K562 treated with DMSO at 1 percent for 24 hours (cell line): ENCODE results near the gene GTF3A. TPM values are rescaled to one million over a fixed set of nuclear protein-coding genes. Genes with fewer than 3 reads are reported as not detected.

Experiments used
- total RNA-seq: library from RNA; unstranded; fragments of 300-600 nt; gene quantifications from 2 replicates; pipeline ENCODE4 v1.2.3, GENCODE V29; 2022; ENCODE audit warnings: low read depth; ENCODE audit not compliant: insufficient read depth

Gene GTF3A
- total RNA-seq = 77.5 and 80.1 TPM in 2 replicates

DNA sequence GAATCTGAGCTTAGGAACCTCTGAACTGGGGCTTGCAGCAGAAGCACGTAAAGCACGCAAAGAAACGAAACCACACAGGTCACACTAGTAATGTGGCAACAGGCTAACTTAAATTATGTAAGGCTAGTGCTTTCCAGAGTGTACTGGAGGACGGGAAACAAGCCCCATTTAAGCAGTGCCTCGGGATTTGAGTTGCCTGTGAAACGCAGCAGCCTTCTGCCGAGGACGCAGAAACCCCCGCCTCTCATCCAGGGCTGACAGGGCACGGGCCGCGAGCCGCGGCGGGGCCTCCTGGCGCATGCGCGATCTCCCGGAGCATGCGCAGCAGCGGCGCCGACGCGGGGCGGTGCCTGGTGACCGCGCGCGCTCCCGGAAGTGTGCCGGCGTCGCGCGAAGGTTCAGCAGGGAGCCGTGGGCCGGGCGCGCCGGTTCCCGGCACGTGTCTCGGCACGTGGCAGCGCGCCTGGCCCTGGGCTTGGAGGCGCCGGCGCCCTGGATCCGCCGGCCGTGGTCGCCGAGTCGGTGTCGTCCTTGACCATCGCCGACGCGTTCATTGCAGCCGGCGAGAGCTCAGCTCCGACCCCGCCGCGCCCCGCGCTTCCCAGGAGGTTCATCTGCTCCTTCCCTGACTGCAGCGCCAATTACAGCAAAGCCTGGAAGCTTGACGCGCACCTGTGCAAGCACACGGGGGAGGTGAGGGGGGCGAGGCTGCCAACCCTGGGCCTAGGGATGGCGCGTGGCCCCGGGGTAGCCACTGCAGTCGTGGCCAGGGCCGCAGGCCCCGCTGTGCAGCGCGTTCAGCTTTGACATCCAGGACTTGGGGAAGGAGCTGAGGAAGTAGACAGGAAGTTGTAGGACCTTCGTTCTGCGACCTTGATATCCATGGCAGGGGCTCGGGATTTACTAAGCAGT, at the start of gene GTF3A:
TSS of gene GTF3A (plus strand) at position 374 of the 912 bp plus-strand sequence.

DNA sequence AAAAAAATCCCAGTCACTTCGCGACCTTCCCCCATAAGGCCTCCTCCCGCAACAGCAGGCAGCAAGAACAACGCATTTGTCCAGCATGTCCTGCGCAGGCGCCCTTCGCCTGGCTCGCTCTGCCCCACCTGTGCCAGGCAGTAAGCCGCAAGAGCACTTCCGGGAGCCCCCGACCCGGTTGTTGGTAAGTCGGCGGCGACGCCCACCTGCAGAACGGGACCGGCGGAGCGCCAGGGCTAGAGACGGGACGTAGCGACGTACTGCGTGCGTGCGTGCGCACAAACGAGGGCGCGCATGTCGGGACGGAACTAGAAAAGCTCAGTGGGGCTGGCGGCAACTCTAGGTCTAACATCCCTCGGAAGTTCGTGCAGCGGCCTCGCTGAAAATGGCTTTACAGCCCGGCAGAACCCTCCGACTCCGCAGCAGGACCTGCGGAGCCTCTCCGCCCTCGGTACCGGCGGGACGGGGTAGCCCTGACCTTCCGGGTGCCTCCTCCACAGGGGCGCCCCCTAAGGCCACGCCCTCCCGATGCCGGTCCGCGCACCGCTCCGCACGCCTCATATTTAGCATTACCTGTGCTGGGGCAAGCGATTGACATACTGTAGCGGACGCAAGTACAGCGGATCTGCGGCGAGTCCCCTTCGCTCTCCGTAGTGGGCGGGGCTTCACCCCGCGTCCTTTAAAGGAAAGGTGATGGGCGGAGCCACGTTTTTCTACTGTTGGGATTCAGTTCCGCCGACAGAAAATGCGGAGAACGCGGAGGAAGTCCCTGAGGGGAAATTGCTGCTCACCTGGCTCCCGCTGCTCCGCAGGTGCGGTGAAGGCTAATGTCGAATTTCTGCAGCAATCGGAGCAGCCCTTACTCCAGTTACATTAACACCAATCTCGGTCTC, 25.8 kb downstream of the GTF3A start, which contains the start of gene MTIF3:
TSS of gene MTIF3 (minus strand) at position 629 of the 893 bp plus-strand sequence. CDS start 10,116 bp downstream, outside the sequence.

Other genes with a start within 250 kb of the GTF3A start
- 1,322 and 1,326 TPM in 2 replicates for gene RPL21, start 173.1 kb upstream of the GTF3A start, total RNA-seq
- 0.60 and 2.0 TPM in 2 replicates for gene RASL11A, start 153.8 kb upstream of the GTF3A start, total RNA-seq
- gene MTIF3, start 25.9 kb downstream of the GTF3A start, total RNA-seq = 23.4 and 26.9 TPM in 2 replicates
- gene LNX2, start 195.9 kb downstream of the GTF3A start, total RNA-seq = 2.9 and 3.4 TPM in 2 replicates
- gene POLR1D, start 197.3 kb downstream of the GTF3A start, total RNA-seq = 125 and 133 TPM in 2 replicates